Keratinocyte (primary cell): ENCODE data around the gene NRM. TPM values are rescaled to one million over a fixed set of nuclear protein-coding genes. Genes with fewer than 3 reads are reported as not detected.

Source experiments
- DNase-seq: peaks from one replicate; pipeline ENCODE4 v3.0.0-alpha.2; 2011; ENCODE audit warnings: low read depth, missing footprints, low spot score
- FAIRE-seq: peaks from 2 replicates; lab custom pipeline; 2011; peaks lifted over from hg19 to GRCh38; lab: Jason Lieb, UNC
- H2AFZ ChIP-seq: 2 replicates; pipeline ENCODE4 v1.6.0; 2012; ENCODE audit warnings: low read length, control low read depth, inconsistent platforms; ENCODE audit not compliant: control insufficient read depth
- H3K27ac ChIP-seq: 2 replicates; pipeline ENCODE4 v1.5.1; 2011; ENCODE audit warnings: low read length; ENCODE audit not compliant: control insufficient read depth, insufficient read depth
- H3K27me3 ChIP-seq: 3 replicates; pipeline ENCODE4 v1.6.0; 2011; ENCODE audit warnings: low read length; ENCODE audit not compliant: control insufficient read depth, insufficient read depth; ENCODE audit errors: extremely low read depth
- H3K36me3 ChIP-seq, 2 experiments: 2 replicates in 1 of 2; 3 replicates in 1 of 2; pipeline ENCODE4 v1.5.1; 2011; ENCODE audit warnings: low read length in 2 of 2, mild to moderate bottlenecking in 1 of 2; ENCODE audit not compliant: control insufficient read depth in 2 of 2, insufficient read depth in 2 of 2; ENCODE audit errors: extremely low read depth in 1 of 2
- H3K4me1 ChIP-seq: 3 replicates; pipeline ENCODE4 v1.5.1; 2011; ENCODE audit warnings: low read length; ENCODE audit not compliant: control insufficient read depth, insufficient read depth; ENCODE audit errors: extremely low read depth
- H3K4me2 ChIP-seq: 3 replicates; pipeline ENCODE4 v1.6.0; 2011; ENCODE audit warnings: low read depth, low read length; ENCODE audit not compliant: control insufficient read depth, insufficient read depth; ENCODE audit errors: extremely low read depth
- H3K4me3 ChIP-seq, 3 experiments: fragments of 200-600 bp in 1 of 3; sonication (generic) in 1 of 3; 2 replicates in 2 of 3; 3 replicates in 1 of 3; pipeline ENCODE4 v1.5.1; 2011 to 2016; ENCODE audit warnings: low read length in 3 of 3, mild to moderate bottlenecking in 3 of 3, control low read depth in 2 of 3, inconsistent platforms in 1 of 3, low read depth in 1 of 3, mixed read lengths in 1 of 3, mixed run types in 1 of 3, moderate library complexity in 1 of 3; ENCODE audit not compliant: control insufficient read depth in 2 of 3, insufficient read depth in 2 of 3; ENCODE audit errors: extremely low read depth in 1 of 3
- H3K79me2 ChIP-seq: 2 replicates; pipeline ENCODE4 v1.6.0; 2012; ENCODE audit warnings: low read length; ENCODE audit not compliant: control insufficient read depth, insufficient read depth
- H3K9ac ChIP-seq: 3 replicates; pipeline ENCODE4 v1.6.0; 2011; ENCODE audit warnings: low read length; ENCODE audit not compliant: control insufficient read depth, insufficient read depth; ENCODE audit errors: extremely low read depth
- H3K9me1 ChIP-seq: 3 replicates; pipeline ENCODE4 v1.6.0; 2011; ENCODE audit warnings: low read length; ENCODE audit not compliant: control insufficient read depth, insufficient read depth; ENCODE audit errors: extremely low read depth
- H3K9me3 ChIP-seq: 2 replicates; pipeline ENCODE4 v1.5.1; 2012; ENCODE audit warnings: low read depth, low read length; ENCODE audit not compliant: control insufficient read depth
- H4K20me1 ChIP-seq: 3 replicates; pipeline ENCODE4 v1.6.0; 2011; ENCODE audit warnings: low read length; ENCODE audit not compliant: control insufficient read depth, insufficient read depth; ENCODE audit errors: extremely low read depth
- EZH2 ChIP-seq: IDR thresholded peaks from one replicate; pipeline ENCODE4 v1.6.1; 2012; ENCODE audit warnings: inconsistent platforms, mild to moderate bottlenecking, low read length, moderate library complexity
- dilution Hi-C: fragments of 300-500 bp; cut with MboI; formaldehyde crosslinking; loops from one replicate; pipeline ENCODE4 v1.7.0; 2020; ENCODE audit warnings: low sequenced_read_pairs; ENCODE audit not compliant: extremely low pct_ligation_motif_present
- polyA plus RNA-seq, 5 experiments: library from polyadenylated mRNA; depleted of rRNA in 3 of 5; stranded (reverse) in 3 of 5; stranded (forward) in 1 of 5; unstranded in 1 of 5; fragments of >200 nt; gene quantifications; 1 replicate in 1 of 5; 2 replicates in 3 of 5; 3 replicates in 1 of 5; pipeline versions ENCODE4 v1.2.1 to v1.2.3, GENCODE V29; 2011 to 2012; ENCODE audit warnings: missing spikeins in 2 of 5, low read depth in 1 of 5, low replicate concordance in 1 of 5
- TF ChIP-seq, protein P1 (sequence below), 3 experiments: IDR thresholded peaks in 1 of 3; conservative IDR thresholded peaks in 1 of 3; optimal IDR thresholded peaks in 1 of 3; 2 replicates in 2 of 3; 3 replicates in 1 of 3; pipeline versions ENCODE3 to v1.5.1; 2011; ENCODE audit warnings: low read length in 3 of 3, mild to moderate bottlenecking in 3 of 3, moderate library complexity in 2 of 3, control low read depth in 1 of 3, inconsistent platforms in 1 of 3; ENCODE audit not compliant: insufficient read depth in 2 of 3; ENCODE audit errors: extremely low read depth in 1 of 3

NRM gene
- polyA plus RNA-seq, 1 donor (not counting 4 experiments of a cell fraction or from before 2014, with no cell fraction given): 7.0 TPM

DNA sequence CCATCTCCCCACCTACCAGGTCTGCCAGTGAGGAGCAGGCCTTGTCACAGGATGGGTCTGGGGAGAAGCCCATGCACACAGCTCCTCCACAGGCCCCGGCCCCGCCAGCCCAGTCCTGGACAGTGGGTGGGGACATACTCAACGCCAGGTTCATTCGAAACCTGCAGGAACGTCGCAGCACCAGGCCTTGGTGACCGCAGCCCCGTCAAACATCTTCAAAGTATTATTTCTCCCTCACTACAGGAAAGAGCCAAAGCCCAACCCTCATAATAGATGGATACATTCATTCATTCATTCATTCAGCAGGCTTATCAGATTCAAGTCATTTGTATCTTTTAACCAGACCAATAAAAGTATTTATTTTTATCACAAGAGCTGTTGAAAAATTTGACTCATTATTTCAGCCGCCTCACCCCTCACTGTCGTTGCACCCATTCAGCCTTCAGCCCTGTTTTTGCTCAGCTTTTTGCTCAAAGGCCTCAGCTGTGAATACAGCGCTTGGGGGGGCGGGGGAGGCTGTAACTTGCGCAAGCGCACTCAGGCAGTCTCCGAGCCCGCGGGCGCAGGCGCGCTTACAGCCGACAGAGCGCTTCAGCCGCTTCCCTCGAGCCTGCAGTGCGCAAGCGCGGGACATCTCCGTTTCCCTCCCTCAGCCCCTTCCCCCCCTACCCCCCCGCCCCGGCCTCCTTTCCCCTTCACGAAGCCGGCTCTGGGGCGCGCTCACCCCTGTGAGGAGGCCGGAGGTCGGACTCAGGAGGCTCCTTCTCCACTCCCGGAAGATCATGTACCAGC, 44.1 kb downstream of the NRM start, which contains the start of gene C6orf136:
Gene C6orf136 (plus strand): TSS at position 684 of the 792 bp plus-strand sequence. CDS start 99 bp downstream, at position 783.
- peak within 1 kb of the TSS; percentile 87 for H3K9ac ChIP-seq
- H4K20me1 ChIP-seq: no peaks in the 10 kb centered on the region
- DNase-seq (peak; percentile 58), FAIRE-seq (no peak)
- H3K36me3 ChIP-seq: peaks cover 8 to 14% of the 10 kb centered on the region in 2 experiments
- H3K4me2 ChIP-seq: peak within 1 kb of the TSS; percentile 96
- peaks cover 12% of the 10 kb centered on the region for H3K4me1 ChIP-seq
- H3K4me3 ChIP-seq: peak within 1 kb of the TSS; percentile 85 to 99 (median 90)
- H3K27me3 ChIP-seq: no peaks in the 10 kb centered on the region
- H3K79me2 ChIP-seq: peaks cover 21% of the 10 kb centered on the region
- H3K27ac ChIP-seq: peak within 1 kb of the TSS; percentile 70
- H3K9me3 ChIP-seq: no peaks in the 10 kb centered on the region
- TF ChIP-seq, protein P1, sequence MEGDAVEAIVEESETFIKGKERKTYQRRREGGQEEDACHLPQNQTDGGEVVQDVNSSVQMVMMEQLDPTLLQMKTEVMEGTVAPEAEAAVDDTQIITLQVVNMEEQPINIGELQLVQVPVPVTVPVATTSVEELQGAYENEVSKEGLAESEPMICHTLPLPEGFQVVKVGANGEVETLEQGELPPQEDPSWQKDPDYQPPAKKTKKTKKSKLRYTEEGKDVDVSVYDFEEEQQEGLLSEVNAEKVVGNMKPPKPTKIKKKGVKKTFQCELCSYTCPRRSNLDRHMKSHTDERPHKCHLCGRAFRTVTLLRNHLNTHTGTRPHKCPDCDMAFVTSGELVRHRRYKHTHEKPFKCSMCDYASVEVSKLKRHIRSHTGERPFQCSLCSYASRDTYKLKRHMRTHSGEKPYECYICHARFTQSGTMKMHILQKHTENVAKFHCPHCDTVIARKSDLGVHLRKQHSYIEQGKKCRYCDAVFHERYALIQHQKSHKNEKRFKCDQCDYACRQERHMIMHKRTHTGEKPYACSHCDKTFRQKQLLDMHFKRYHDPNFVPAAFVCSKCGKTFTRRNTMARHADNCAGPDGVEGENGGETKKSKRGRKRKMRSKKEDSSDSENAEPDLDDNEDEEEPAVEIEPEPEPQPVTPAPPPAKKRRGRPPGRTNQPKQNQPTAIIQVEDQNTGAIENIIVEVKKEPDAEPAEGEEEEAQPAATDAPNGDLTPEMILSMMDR (optimal IDR thresholded peaks at IDR 0.05 in 1 of 3, IDR thresholded peaks at IDR 0.05 in 1 of 3, conservative IDR thresholded peaks at IDR 0.05 in 1 of 3; ENCODE audit: extremely low read depth in 1 of 3, insufficient read depth in 2 of 3, low read length in 3 of 3): no peak
- no peak for TF ChIP-seq EZH2
- H3K9me1 ChIP-seq: peaks cover 2% of the 10 kb centered on the region
- peak within 1 kb of the TSS; percentile 90 for H2AFZ ChIP-seq
- dilution Hi-C loops: no loop called here

DNA sequence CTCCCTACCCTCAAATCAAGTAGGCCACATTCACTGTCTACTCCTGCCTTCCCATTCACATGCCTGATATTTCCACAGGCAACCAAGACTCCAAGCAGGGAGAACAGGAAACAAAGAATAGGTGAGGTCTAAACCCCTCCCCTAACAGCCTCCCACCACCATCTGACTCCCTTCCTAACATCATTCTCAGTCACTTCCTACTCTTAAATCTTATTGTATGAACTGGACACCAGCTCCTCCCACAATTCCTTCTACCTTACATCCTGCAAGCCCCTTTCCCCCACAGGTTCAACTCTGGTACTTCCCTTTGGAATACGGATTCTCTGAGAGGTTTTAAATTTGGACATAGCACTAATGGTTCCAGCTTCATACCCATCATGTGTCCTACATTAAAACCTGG, 44.8 kb downstream of the NRM start:
- H3K27ac ChIP-seq: no peak overlapping the region
- H3K79me2 ChIP-seq: peaks cover 21% of the 10 kb centered on the region
- dilution Hi-C loops: no loop called here
- H3K4me1 ChIP-seq: peaks cover 12% of the 10 kb centered on the region
- FAIRE-seq (no peak), DNase-seq (no peak)
- no peaks in the 10 kb centered on the region for H4K20me1 ChIP-seq
- H3K4me2 ChIP-seq: peak overlapping the region; percentile 79
- no peak overlapping the region for H2AFZ ChIP-seq
- TF ChIP-seq, protein P1 (optimal IDR thresholded peaks at IDR 0.05 in 1 of 3, IDR thresholded peaks at IDR 0.05 in 1 of 3, conservative IDR thresholded peaks at IDR 0.05 in 1 of 3; ENCODE audit: extremely low read depth in 1 of 3, insufficient read depth in 2 of 3, low read length in 3 of 3): no peak
- no peaks in the 10 kb centered on the region for H3K27me3 ChIP-seq
- H3K9me1 ChIP-seq: peaks cover 2% of the 10 kb centered on the region
- no peak overlapping the region for H3K4me3 ChIP-seq
- no peaks in the 10 kb centered on the region for H3K9me3 ChIP-seq
- no peak overlapping the region for H3K9ac ChIP-seq
- peaks cover 6 to 16% of the 10 kb centered on the region in 2 experiments for H3K36me3 ChIP-seq
